ENCODE data around the gene SH3BGR. TPM values are rescaled to one million over a fixed set of nuclear protein-coding genes. Genes with fewer than 3 reads are reported as not detected.

The SH3BGR gene
- total RNA-seq, 4 donors from 2014 or later, result 0.75 to 116 (median 4.2) TPM

DNA sequence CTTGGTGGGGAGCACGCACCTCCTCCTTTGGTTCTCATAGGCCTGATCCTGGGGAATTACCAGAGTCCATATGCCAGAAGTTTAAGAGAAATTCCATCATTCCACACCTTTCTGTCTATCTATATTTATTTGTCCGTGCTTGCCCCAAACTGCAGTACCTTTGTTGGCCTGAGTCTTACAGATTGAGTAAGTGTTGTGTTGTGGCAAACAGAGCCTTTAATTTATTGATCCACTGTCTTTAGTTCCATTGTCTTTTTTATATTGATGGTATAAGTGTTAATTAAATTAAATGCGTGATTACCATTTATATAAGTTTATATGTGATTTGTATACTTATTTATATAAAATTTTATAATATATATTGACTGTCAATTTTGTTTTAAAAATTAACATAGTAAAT, 4.9 kb downstream of the SH3BGR start:
- Histone ChIP-seq H3K4me3 (no peak overlapping the region), H3K27me3 (no peaks in the 10 kb centered on the region), H3K4me1 (peaks cover 0 to 2% (median 0%) of the 10 kb centered on the region in 3 donors), H3K27ac (peak overlapping the region in 1 of 4 donors; percentile 5), H3K9me3 (no peaks in the 10 kb centered on the region), H3K36me3 (no peaks in the 10 kb centered on the region)
- no peak for DNase-seq
- intact Hi-C loops (cut with DNase I), result no loop called here
- WGBS, 2 donors, result 78 to 82% methylated on average over 3 of the region's 3 CpGs
- TF ChIP-seq, protein P1, sequence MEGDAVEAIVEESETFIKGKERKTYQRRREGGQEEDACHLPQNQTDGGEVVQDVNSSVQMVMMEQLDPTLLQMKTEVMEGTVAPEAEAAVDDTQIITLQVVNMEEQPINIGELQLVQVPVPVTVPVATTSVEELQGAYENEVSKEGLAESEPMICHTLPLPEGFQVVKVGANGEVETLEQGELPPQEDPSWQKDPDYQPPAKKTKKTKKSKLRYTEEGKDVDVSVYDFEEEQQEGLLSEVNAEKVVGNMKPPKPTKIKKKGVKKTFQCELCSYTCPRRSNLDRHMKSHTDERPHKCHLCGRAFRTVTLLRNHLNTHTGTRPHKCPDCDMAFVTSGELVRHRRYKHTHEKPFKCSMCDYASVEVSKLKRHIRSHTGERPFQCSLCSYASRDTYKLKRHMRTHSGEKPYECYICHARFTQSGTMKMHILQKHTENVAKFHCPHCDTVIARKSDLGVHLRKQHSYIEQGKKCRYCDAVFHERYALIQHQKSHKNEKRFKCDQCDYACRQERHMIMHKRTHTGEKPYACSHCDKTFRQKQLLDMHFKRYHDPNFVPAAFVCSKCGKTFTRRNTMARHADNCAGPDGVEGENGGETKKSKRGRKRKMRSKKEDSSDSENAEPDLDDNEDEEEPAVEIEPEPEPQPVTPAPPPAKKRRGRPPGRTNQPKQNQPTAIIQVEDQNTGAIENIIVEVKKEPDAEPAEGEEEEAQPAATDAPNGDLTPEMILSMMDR (IDR thresholded peaks at IDR 0.05), result peak in 1 of 6 experiments; percentile 27
- no peak for TF ChIP-seq POLR2A (IDR thresholded peaks at IDR 0.05)

DNA sequence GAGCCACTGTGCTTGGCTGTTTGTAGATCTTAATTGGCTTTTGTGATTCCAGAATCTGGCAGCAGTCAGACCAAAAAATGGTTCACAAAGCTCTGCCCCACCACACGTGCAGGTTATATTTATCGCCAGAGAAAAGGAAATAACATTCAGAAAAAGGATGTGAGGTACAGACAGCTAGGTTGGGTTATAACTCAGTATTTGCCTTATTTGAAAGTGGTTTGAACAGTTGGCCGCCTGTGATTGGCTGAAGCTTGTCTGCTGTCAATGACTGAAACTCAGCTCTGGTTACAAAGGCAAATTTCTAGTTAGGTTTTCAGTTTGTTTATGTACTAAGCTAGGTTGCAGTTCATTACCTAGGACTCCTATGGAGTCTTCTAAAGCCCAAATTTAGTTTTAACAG, 9.6 kb downstream of the SH3BGR start:
- Histone ChIP-seq H3K9me3 (no peaks in the 10 kb centered on the region), H3K27ac (no peak overlapping the region), H3K4me1 (no peaks in the 10 kb centered on the region), H3K27me3 (no peaks in the 10 kb centered on the region), H3K36me3 (no peaks in the 10 kb centered on the region), H3K4me3 (no peak overlapping the region)
- TF ChIP-seq, protein P1 (IDR thresholded peaks at IDR 0.05), result no peak
- no peak for TF ChIP-seq POLR2A (IDR thresholded peaks at IDR 0.05)
- WGBS, 2 donors, result 67 to 95% methylated on average over 3 of the region's 3 CpGs
- no peak for DNase-seq
- intact Hi-C loops (cut with DNase I), result no loop called here

DNA sequence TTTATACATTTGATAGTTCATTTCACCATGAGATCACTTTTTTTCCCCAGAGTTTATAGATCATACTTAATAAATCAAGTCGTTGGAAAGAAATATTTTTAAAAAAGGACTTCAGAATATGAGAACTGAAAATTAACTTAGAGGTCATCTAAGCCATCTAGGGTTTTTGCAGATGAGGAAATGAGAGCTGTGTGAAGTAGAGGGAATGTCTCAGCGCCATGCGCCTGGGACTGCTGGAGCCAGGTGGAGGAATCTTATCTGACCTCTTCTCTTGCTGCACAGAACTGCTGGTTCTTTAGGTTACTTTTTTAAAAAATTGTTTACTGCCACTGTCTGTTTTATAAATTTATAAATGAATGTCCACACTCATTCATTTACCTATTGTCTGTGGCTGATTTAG, 11.5 kb downstream of the SH3BGR start:
- H3K4me1 ChIP-seq, result no peaks in the 10 kb centered on the region
- no peaks in the 10 kb centered on the region for H3K9me3 ChIP-seq
- H3K27me3 ChIP-seq, result no peaks in the 10 kb centered on the region
- intact Hi-C loops (cut with DNase I), result no loop called here
- TF ChIP-seq POLR2A (IDR thresholded peaks at IDR 0.05), result no peak
- TF ChIP-seq, protein P1 (IDR thresholded peaks at IDR 0.05), result no peak
- H3K27ac ChIP-seq, result no peak overlapping the region
- no peaks in the 10 kb centered on the region for H3K36me3 ChIP-seq
- no peak for DNase-seq
- WGBS, 2 donors, result 73 to 87% methylated on average over 3 of the region's 3 CpGs
- H3K4me3 ChIP-seq, result no peak overlapping the region

DNA sequence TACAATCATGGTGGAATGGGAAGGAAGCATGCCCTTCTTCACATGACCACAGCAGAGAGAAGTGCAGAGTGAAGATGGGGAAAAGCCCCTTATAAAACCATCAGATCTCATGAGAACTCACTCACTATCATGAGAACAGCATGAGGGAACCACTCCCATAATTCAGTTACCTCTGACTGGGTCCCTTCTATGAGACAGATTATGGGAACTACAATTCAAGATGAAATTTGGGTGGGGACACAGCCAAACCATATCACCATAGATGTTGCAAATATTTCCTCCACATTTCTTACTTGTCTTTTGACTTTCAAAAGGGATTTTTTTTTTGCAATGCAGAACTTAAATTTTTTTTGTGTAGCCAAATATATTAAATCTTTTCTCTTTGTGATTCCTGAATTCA, 14.8 kb downstream of the SH3BGR start:
- no peak overlapping the region for H3K27ac ChIP-seq
- H3K27me3 ChIP-seq, result no peaks in the 10 kb centered on the region
- DNase-seq, result no peak
- no peaks in the 10 kb centered on the region for H3K9me3 ChIP-seq
- no peak for TF ChIP-seq POLR2A (IDR thresholded peaks at IDR 0.05)
- TF ChIP-seq, protein P1 (IDR thresholded peaks at IDR 0.05), result no peak
- no peak overlapping the region for H3K4me3 ChIP-seq
- no peaks in the 10 kb centered on the region for H3K4me1 ChIP-seq
- no peaks in the 10 kb centered on the region for H3K36me3 ChIP-seq
- intact Hi-C loops (cut with DNase I), result no loop called here

DNA sequence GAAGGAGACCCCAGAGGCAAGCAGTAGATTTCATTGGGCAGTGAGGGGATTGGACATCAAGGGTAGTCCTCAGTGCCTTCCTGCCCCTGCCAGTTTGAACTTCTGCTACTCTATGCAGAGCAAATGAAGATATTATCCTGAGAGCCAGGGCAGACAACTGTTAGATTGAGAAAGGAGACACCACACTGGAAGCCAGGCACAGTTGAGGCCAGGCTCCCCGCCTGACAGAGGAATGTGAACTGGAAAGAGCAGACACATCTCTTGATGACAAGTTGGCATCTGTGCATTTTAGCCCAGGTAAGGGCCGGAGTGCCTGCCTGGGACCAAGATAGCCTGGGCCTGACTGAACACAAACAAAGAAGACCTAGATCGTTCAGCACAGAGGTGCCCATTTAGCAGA, 16.0 kb downstream of the SH3BGR start:
- H3K4me3 ChIP-seq, result no peak overlapping the region
- no peaks in the 10 kb centered on the region for H3K27me3 ChIP-seq
- no peaks in the 10 kb centered on the region for H3K36me3 ChIP-seq
- no peaks in the 10 kb centered on the region for H3K4me1 ChIP-seq
- no peak overlapping the region for H3K27ac ChIP-seq
- no peak for DNase-seq
- no peak for TF ChIP-seq POLR2A (IDR thresholded peaks at IDR 0.05)
- TF ChIP-seq, protein P1 (IDR thresholded peaks at IDR 0.05), result no peak
- 86 to 94% methylated on average over 2 of the region's 3 CpGs for WGBS, 2 donors
- intact Hi-C loops (cut with DNase I), result no loop called here
- no peaks in the 10 kb centered on the region for H3K9me3 ChIP-seq

Measured in esophagus squamous epithelium (tissue), 5 donors.